GM18870 (cell line): ENCODE measurements around the gene MICU1.
A peak's percentile ranks its signal among the peaks of the same experiment; 100 is the strongest.
"Not testable (repeated sequence)": the region's sequence is repeated elsewhere in the genome, so short reads cannot be mapped to it uniquely, and the experiment has no call there.

Experiments used
- ATAC-seq: cut with Tn5 transposase; IDR thresholded peaks from one replicate; pipeline ENCODE4 v1.9.1; 2021; ENCODE audit warnings: moderate library complexity; ENCODE audit not compliant: unreplicated experiment

MICU1 gene

DNA sequence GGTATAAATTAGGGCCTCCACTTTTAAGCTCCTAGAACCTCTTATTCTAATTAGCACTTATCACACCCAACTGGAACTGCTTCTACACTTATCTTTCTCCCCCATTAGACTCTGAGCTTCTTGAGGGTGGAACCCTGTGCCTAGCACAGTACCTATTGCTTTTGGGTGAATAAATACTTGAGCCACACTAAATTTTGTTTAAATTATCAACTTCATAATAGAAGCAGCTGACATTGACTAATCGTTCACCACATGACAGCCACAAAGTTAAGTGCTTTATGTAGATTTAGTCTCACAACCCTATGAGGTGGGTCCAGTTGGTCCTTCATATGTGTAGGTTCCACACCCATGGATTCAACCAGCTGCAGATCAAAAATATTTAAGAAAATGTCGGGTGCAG, 235.1 kb downstream of the MICU1 start:
- ATAC-seq, result no peak

DNA sequence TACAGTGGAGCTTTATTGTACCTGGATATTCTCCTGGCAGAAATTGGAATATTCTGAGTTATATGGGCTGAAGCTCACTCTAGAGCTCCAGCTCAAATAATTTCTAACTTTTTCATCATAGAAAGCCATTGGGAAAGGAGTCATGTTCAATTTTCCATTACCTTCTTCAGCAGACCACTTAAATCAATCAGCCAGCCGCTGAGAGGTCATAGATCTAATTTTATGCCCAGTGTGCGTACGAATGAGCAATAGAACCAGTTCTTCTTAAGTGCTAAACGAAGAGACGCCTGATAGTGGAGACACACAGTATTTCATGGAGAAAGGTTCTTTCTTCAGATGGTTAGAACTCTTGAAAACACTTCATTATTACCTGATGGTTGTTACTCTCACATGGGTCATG, 236.2 kb downstream of the MICU1 start:
- no peak for ATAC-seq

DNA sequence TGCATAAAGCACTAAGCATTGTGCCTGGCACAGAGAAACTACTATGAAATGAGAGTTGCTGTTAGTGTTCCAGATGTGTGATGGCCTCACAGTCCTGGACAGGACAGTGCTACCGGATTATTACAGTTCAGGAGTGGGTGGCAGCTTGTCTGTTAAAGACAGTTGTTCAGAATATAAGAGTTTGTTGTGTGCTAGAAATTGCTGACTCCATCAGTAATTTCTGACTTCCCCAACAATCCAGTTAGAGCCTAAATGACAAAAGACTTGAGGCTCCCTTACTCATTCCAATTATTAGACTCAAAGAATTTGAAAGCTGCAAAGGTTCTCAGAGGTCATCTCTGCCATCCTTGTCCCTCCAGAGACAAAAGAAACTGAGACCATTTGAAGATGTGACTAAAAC, 236.9 kb downstream of the MICU1 start:
- no peak for ATAC-seq

DNA sequence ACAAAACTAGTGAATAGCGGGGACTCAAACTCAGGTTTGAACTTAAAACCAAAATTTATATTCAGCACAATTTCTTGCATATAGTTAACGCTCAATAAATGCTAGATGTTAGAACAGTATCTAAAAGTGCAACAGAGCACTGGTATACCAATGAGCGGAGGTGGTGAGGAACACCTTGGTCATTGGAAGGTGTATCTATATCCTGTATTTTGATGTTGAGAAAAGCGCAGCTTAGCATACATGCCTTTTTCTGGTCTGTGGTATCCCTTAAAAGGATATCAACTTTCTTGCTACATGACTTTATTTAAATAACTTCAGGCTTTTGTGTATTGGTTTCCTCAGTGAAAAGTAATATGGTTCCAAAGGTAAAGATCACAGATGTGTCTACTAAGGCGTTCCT, 237.8 kb downstream of the MICU1 start:
- no peak for ATAC-seq

DNA sequence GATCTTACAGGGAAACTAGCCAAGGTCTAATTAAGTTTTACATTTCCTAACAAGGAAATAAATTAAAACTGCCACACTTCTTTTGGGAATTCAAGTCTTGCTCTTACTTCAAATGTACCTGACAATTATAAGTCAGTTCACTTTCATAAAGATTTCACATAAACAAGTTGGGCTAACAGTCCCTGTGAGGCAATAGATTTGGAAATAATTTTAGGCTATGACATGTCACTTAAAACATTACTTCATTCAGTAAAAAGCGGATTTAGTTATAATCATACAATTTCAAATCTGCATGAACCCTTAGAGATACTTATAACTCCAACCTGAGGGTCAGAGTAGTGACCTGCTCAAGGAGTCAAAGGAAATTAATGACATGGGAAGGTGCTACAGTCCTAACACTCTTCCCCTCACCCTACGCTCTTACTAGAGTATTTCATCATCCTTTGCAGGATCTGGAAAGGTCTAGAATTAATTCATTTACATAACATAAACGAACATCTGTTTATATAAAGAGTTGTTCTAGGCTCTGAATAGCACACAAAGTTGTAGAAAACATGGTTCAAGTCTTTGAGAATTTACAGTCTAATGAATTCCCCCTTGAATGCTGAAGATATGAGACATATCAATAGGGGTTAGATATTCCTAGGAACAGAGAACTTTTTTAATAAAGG, 238.8 kb downstream of the MICU1 start:
- ATAC-seq, result no peak

DNA sequence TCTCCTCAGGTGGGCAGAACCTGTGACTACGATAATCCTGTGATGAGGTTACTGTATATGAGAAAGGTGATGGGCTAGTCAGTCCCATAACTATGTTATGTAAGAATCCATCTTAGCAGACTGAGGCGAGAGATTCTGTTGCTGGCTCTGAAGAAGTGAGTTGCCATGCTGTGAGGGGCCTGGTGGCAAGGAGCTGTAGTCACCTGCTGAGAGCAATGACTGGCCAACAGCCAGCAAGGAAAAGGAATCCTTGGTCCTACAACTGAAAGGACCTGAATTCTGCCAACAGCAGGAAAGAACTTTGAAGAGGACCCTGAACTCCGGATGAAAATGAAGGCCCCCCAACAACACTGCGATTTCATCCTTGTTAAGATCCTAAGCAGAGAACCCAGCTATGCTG, 240.2 kb downstream of the MICU1 start:
- no peak for ATAC-seq

DNA sequence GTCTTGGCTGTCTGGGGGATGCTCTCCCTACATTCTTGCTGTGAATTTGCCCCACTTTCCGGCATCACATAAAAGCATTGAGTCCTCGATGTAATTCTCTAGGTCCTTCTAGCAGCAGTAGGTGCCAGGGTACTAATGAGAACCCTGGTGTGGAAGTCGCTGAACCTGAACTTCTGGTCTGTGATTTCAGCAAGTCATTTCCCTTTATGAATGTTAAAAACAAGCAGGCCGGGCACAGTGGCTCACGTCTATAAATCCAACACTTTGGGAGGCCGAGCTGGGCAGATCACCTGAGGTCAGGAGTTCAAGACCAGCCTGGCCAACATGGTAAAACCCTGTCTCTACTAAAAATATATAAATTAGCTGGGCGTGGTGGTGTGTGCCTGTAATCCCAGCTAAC, 240.9 kb downstream of the MICU1 start:
- ATAC-seq, result not testable (repeated sequence)

DNA sequence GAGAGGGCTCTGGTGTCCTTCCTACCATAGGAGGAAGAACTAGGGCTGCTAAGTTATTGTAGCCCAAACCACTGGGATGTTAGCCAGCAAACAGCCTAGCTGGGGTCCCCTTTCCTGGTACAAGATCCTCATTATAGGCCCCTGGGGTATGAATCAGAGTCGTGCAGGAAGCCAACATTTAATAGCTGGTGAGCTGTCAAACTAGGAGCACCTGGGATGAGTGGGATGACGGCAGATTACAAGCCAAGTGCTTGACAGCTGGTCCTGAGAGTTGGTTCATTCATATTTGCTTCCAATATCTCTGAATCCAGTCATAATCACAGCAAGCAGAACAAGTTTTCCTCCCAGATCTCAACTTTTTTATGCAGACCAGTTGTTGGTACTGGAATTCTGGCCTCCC, 246.1 kb downstream of the MICU1 start:
- no peak for ATAC-seq

DNA sequence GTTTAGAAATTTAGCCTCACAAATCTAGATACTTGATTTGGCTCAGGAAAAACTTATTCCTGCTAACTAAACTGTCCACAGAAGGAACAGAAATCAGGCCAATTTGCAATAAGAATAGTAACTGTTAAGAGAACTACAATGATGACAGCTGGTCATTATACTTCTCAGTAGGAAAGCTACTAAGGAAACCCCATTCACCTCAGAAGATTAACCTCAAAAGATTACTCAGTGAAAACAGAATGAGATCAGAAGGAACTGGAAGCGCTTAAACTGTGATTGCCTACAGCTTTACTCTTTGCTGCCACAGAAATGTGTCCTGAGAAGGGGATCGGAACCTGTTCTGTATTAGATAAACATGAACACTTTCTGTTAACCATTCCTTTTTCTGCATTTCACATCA, 246.8 kb downstream of the MICU1 start:
- ATAC-seq, result no peak

DNA sequence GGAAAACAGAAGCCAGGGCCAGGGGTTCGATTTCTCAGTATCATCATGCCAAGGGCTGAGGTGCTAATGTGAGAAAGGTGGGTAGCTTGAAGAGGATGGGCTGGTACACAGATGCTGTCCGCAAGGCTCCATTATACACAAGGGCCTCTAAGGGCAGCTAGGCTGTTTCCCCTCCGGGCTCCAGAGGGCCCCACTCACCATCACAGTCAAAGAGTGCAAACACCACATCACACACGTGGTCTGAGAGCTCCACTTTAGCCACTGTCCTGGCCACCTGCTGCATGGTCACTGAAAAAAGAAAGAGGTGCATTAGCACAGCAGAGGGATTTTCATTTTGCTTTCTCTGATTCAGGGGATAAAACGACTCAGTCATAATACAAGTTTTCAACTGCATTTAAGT, 250.3 kb downstream of the MICU1 start:
- ATAC-seq, result no peak

DNA sequence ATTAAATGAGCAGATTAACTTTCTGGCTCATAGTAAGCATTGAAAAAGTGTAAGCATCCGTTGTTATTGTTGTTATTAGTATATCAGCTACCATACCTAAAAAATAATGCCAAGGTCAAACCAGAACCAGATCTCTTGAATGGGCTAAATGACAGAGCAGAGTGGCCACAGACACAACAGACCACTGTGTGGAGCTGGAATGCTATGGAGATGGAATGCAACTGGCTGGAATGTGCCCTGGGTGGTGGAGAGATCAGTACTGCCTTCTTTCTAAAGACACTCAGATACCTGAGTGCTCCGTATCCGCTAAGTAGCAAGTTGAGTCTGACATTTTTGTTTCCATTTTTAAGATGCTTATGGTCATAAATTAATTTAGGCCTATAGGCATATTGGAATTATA, 250.7 kb downstream of the MICU1 start:
- no peak for ATAC-seq

DNA sequence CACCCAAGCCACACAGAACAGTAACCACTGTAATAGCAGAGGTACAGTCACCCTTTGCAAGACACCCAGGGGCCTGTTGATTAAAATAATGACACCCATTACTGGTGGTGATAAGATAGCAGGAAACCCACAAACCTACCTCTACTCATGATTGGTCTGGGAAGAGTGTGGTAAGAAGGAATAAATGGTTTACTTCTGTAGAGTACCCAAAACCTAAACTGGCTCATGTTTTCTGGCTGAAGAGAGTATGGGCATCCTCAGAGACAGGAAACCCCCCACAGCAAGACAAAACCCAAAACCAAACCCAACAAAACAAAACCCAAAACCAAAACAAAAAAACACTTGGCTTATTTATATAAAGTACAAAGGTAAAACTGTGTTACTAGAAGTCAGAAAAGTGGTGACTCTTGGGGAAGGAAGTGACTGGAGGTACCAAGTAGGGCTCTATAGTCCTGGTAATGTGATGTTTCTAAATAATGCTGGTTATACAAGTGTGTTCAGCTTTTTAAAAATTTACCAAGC, 255.6 kb downstream of the MICU1 start:
- no peak for ATAC-seq

DNA sequence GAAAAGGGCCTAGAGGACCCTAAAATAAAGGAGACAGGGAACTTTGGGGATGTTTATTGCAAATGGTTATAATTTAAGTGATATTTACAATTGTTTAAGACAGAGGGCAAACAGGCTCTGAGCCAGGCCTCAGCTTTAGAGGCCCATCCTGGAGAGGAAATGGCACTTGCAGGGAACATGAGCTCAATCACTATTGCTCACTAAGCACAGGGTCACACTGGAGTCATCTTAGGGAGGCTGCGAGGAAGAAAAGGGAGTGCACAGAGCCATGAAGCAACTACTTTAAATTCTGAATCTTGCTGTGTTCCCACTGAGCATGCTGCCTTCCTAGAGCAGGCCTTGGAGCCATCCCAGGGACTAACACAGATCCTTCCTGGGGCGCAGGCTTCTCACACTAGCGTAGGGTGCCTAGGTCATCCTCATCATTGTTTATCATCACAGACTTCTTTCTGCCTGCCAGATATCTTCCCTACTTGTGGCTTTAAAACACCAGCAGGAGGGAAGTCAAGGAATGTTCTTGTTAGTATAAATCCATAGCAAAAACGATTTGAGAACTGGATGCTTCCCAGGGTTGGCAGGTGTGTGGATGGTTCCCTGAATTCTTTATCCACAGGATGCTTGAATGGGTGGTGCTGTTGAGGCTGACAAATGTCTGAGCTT, 258.4 kb downstream of the MICU1 start:
- no peak for ATAC-seq

DNA sequence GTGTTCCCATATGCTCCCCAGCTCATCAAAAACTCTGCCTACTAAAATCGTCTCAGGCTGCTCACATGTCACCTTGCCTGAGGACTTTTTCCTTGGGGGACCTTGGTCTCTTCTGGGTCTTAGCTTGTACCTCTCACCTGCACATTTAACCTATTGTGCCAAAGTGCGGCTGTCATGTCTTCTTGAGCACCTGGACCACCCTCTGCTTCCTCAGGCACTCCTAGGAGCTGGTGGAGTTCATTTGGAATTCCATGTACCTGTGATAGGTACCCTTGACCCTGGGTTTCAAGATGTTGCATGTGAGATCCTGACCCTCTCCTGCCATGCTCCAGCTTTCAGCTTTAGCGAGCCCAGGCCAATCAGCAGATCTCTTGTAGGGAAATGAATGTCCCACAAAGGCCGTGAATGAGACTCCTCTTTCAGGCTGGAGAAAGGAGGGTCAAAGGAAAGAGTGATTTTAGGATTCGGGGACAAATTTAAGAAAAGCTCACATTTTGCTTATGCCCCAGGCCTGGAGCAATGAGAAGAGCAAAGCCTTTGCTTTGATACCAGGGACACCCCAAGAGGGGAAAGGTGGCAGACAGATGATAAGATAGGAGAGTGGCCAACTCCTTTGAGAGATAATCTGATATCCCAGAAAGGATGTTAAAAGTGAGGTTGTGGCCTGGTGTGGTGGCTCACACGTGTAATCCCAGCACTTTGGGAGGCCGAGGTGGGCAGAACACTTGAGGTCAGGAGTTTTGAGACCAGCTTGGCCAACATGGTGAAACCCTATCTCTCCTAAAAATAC, 260.6 kb downstream of the MICU1 start:
- no peak for ATAC-seq

DNA sequence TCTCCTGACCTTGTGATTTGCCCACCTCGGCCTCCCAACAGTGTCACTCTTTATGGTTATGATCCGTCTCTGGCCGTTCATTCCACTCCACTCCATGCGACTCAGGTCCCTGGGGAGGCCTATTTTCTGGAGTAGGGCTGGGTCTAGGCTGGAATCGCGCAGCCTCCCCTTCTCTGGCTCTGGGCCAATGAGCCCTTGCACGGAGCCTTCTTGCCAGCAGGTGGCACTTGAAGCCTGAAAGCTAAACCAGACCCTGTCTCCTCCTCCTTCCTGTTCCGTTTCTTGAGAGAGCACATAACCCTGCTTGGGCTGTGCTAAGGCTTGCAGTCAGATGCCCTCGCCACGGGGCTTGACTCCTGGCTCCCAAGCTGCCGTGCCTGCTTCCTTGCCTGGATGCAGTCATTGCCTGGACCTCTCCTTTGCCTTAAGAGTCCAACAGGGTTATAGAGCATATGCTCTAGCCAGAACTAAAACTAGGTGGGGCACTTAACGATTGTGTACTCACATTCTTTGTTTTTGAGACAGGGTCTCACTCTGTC, 261.6 kb downstream of the MICU1 start:
- ATAC-seq, result peak; percentile 77

DNA sequence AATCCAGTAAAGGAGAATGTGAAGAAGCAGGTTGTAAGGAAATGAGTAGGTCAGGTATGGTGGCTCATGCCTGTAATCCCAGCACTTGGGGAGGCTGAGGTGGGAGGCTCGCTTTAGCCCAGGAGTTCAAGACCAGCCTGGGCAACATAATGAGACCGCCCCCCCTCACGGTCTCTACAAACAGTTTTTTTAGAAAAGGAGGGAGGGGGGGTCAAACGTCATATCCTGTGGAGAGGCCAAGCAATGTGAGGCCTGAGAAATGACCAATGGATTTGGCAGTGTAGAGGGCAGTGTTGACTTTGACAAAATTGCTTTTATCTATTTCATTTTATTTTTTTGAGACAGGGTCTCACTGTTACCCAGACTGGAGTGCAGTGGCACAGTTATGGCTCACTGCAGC, 268.9 kb downstream of the MICU1 start:
- no peak for ATAC-seq

DNA sequence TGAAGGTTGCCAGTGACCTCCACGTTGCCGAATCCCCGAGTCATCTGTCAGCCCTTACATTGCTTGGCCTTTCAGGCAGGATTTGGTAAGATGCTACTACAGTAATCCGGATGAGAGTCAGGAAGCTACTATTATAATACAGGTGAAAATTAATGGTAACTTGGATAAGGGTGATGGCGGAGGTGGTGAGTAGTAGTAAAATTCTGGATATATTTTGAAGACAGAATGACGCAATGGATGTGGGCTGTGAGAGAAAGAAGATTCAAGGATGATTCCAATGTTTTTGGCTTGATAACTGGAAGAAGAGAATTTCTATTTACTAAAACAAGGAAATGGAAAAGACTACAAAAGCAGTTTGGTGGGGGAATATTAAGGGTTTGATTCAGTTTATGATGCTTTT, 269.8 kb downstream of the MICU1 start:
- no peak for ATAC-seq

DNA sequence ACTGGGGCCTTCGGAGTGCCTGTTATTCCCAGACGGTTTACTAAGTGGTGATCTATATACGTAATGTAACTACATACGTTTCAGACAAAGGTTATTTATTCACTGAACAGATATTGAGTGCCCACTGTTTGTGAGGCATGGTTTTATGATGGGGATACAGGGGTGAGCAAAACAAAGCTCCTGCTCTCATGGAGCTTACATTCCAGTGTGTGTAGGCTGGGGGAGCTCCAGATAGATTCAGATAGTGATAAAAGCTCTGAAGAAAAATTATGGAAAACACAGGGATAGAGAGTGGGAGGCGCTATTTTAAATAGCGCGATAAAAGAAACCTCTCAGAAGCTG, 270.7 kb downstream of the MICU1 start:
- no peak for ATAC-seq

DNA sequence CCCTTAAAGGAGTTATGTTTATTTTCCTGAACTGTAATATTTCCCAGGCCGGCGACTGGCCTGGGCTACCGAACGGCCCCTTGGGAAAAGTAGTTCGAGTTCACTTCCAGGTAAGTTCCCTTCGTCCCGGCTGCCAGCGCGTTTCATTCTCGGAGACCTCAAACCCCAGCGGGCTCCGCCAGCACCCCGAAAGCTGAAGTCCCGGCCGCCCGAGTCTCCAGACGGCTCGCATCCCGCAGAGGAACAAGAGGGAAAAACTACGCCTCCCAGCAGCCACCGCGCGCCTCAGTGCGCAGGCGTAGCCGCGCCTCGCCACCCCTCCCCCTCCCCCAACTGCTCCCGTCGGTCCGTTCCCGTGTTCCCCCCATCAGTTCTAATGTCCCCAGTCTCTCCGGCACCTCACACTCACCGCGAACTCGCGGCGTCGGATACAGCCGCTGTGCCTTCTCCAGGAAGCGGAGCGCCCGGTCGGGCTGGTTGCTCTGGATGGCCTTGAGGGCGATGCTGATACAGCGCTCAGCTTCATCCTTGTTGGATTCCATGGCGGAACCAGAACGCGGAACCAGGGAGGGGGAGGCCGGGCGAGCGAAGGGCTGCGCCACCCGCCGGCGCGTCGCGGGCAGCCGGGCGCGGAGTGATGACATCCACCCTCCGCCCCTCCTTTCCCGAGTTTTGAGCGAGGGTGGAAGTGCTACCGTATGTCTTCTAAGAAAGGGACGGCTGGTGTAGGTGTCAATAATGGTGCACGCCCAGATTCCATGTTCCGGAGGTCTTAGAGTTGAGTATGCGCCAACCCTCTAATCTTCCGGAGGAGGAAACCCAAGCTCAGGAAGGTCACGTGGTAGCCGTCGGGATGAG, 271.3 kb downstream of the MICU1 start, which contains the start of gene DNAJB12:
DNAJB12 (minus strand) TSS at position 564 of the 858 bp plus-strand sequence; CDS start at position 542, 22 bp downstream.
- ATAC-seq, result peak; percentile 69

DNA sequence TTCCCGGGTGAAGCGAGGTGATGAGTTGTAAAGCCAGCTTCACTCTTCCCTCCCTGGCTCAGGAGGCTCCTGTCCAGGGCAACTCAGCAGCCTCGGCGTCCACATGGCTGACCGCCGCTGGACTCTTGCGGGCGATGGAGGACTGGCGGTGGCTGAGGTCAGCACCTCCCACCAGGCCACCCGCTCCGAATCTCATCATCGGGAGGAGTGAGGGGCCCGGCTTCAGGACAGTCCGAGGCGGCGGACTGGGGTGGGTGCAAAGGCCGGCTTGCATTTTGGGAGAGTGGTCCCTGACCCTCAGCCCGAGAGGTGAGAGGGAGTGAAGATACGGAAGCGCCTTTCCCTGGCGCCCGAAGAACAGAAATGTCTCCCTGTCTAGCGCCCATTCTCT, 271.9 kb downstream of the MICU1 start:
- ATAC-seq, result peak; percentile 6
